SU-DHL-6 (cell line): ENCODE results near the gene CTDP1.

Experiments used
- CTCF ChIP-seq: fragments of 200-600 bp; sonication (generic); IDR thresholded peaks from one replicate; pipeline ENCODE4 v1.5.1; 2017; ENCODE audit warnings: antibody characterized with exemption, mild to moderate bottlenecking, low read length, moderate library complexity; ENCODE audit not compliant: insufficient read depth, poor library complexity, severe bottlenecking
- EZH2phosphoT487 ChIP-seq: fragments of 200-600 bp; sonication (generic), shearing (Covaris generic); conservative IDR thresholded peaks from 2 replicates; pipeline ENCODE4 v1.6.1; 2018; ENCODE audit warnings: mild to moderate bottlenecking, antibody characterized with exemption, low read length, moderate library complexity, mixed read lengths

GRCh38 chr18:79739440-79739778 is 59.8 kb downstream of the CTDP1 start:
- TF ChIP-seq CTCF (no peak), EZH2phosphoT487 (no peak)
